Measurements from ENCODE around the gene KIAA0586. TPM values are rescaled to one million over a fixed set of nuclear protein-coding genes. Genes with fewer than 3 reads are reported as not detected.

Gene KIAA0586
- total RNA-seq, 1 experiment from 2014 or later = 13.5 TPM

- H3K4me1 Mint-ChIP-seq (ENCODE audit: low read depth, unreplicated experiment) = no peaks in the 10 kb centered on the region
- no peak for DNase-seq
- no peaks in the 10 kb centered on the region for H3K27me3 ChIP-seq (replicated peaks; ENCODE audit: control insufficient read depth, insufficient read depth, low read length)
- no peak overlapping the region for H3K4me3 ChIP-seq (ENCODE audit: low read depth, low read length)
- TF ChIP-seq CTCF (IDR thresholded peaks at IDR 0.05; ENCODE audit: insufficient read depth in 1 of 2, low read depth in 1 of 2, low read length in 1 of 2, severe bottlenecking in 1 of 2, unreplicated experiment in 1 of 2) = no peak
- H3K4me3 Mint-ChIP-seq (ENCODE audit: unreplicated experiment) = no peak overlapping the region
- no peaks in the 10 kb centered on the region for H3K36me3 Mint-ChIP-seq (ENCODE audit: insufficient read depth, unreplicated experiment)
- no peak overlapping the region for H3K27ac Mint-ChIP-seq (ENCODE audit: unreplicated experiment)
- no peaks in the 10 kb centered on the region for H3K36me3 ChIP-seq (ENCODE audit: control insufficient read depth, insufficient read depth, low read length)
- intact Hi-C loops (cut with micrococcal nuclease; ENCODE audit: unreplicated experiment) = no loop called here
- CTCF ChIA-PET = no interaction called here
- H3K27me3 Mint-ChIP-seq (ENCODE audit: insufficient read depth, unreplicated experiment) = no peaks in the 10 kb centered on the region
- no peaks in the 10 kb centered on the region for H3K9me3 Mint-ChIP-seq (ENCODE audit: unreplicated experiment)
- POLR2A ChIA-PET = no interaction called here
- no TSS peak for BruUV-seq (replicated peaks)
- no peaks in the 10 kb centered on the region for H3K9me3 ChIP-seq
- H3K4me1 ChIP-seq = no peaks in the 10 kb centered on the region
Measured at GRCh38 chr14:58535044-58535443, 107.5 kb downstream of the KIAA0586 start.

- no peak for DNase-seq
- ChIA-PET POLR2A (no interaction called here), CTCF (no interaction called here)
- Histone ChIP-seq H3K27me3 (replicated peaks; ENCODE audit: control insufficient read depth, insufficient read depth, low read length) (no peaks in the 10 kb centered on the region), H3K36me3 (ENCODE audit: control insufficient read depth, insufficient read depth, low read length) (no peaks in the 10 kb centered on the region), H3K4me1 (no peaks in the 10 kb centered on the region), H3K9me3 (no peaks in the 10 kb centered on the region), H3K4me3 (ENCODE audit: low read depth, low read length) (no peak overlapping the region)
- no peak for TF ChIP-seq CTCF (IDR thresholded peaks at IDR 0.05; ENCODE audit: insufficient read depth in 1 of 2, low read depth in 1 of 2, low read length in 1 of 2, severe bottlenecking in 1 of 2, unreplicated experiment in 1 of 2)
- Mint-ChIP-seq H3K27me3 (ENCODE audit: insufficient read depth, unreplicated experiment) (no peaks in the 10 kb centered on the region), H3K27ac (ENCODE audit: unreplicated experiment) (no peak overlapping the region), H3K36me3 (ENCODE audit: insufficient read depth, unreplicated experiment) (no peaks in the 10 kb centered on the region), H3K4me3 (ENCODE audit: unreplicated experiment) (no peak overlapping the region), H3K9me3 (ENCODE audit: unreplicated experiment) (no peaks in the 10 kb centered on the region), H3K4me1 (ENCODE audit: low read depth, unreplicated experiment) (no peaks in the 10 kb centered on the region)
- intact Hi-C loops (cut with micrococcal nuclease; ENCODE audit: unreplicated experiment) = no loop called here
- BruUV-seq (replicated peaks) = no TSS peak
Measured at GRCh38 chr14:58537004-58537403, 109.5 kb downstream of the KIAA0586 start.

- ChIA-PET POLR2A (no interaction called here), CTCF (no interaction called here)
- no peaks in the 10 kb centered on the region for H3K36me3 ChIP-seq (ENCODE audit: control insufficient read depth, insufficient read depth, low read length)
- no TSS peak for BruUV-seq (replicated peaks)
- no peak for TF ChIP-seq CTCF (IDR thresholded peaks at IDR 0.05; ENCODE audit: insufficient read depth in 1 of 2, low read depth in 1 of 2, low read length in 1 of 2, severe bottlenecking in 1 of 2, unreplicated experiment in 1 of 2)
- no peaks in the 10 kb centered on the region for H3K27me3 ChIP-seq (replicated peaks; ENCODE audit: control insufficient read depth, insufficient read depth, low read length)
- DNase-seq = no peak
- no peak overlapping the region for H3K4me3 Mint-ChIP-seq (ENCODE audit: unreplicated experiment)
- H3K27me3 Mint-ChIP-seq (ENCODE audit: insufficient read depth, unreplicated experiment) = no peaks in the 10 kb centered on the region
- no peak overlapping the region for H3K27ac Mint-ChIP-seq (ENCODE audit: unreplicated experiment)
- no peaks in the 10 kb centered on the region for H3K36me3 Mint-ChIP-seq (ENCODE audit: insufficient read depth, unreplicated experiment)
- H3K4me1 Mint-ChIP-seq (ENCODE audit: low read depth, unreplicated experiment) = no peaks in the 10 kb centered on the region
- peaks cover 10% of the 10 kb centered on the region for H3K9me3 Mint-ChIP-seq (ENCODE audit: unreplicated experiment)
- no peaks in the 10 kb centered on the region for H3K4me1 ChIP-seq
- intact Hi-C loops (cut with micrococcal nuclease; ENCODE audit: unreplicated experiment) = no loop called here
- no peaks in the 10 kb centered on the region for H3K9me3 ChIP-seq
- no peak overlapping the region for H3K4me3 ChIP-seq (ENCODE audit: low read depth, low read length)
Measured at GRCh38 chr14:58540749-58541632, 113.5 kb downstream of the KIAA0586 start.
